ENCODE results near the gene NUB1.

The NUB1 gene

GRCh38 chr7:151345576-151346469 lies 4.2 kb downstream of the NUB1 start:
- Histone ChIP-seq H3K36me3 (peaks cover 27 to 44% (median 39%) of the 10 kb centered on the region in 3 donors), H3K27me3 (no peaks in the 10 kb centered on the region), H3K9me3 (no peaks in the 10 kb centered on the region), H3K4me1 (peaks cover 0 to 32% (median 19%) of the 10 kb centered on the region in 4 donors), H3K4me3 (no peak overlapping the region), H3K27ac (no peak overlapping the region)
- TF ChIP-seq CTCF (IDR thresholded peaks at IDR 0.05), result no peak
- intact Hi-C loops (cut with DNase I; ENCODE audit: low total_unique reads), result loop anchor here (5.0 kb wide), 1 partner anchor 34 kb away; no protein-coding TSS in a partner anchor
- no peak for DNase-seq

GRCh38 chr7:151346470-151346769 lies 4.8 kb downstream of the NUB1 start:
- Histone ChIP-seq H3K4me3 (no peak overlapping the region), H3K9me3 (no peaks in the 10 kb centered on the region), H3K27ac (no peak overlapping the region), H3K36me3 (peaks cover 33 to 50% (median 45%) of the 10 kb centered on the region in 3 donors), H3K27me3 (no peaks in the 10 kb centered on the region), H3K4me1 (peaks cover 0 to 27% (median 16%) of the 10 kb centered on the region in 4 donors)
- intact Hi-C loops (cut with DNase I; ENCODE audit: low total_unique reads), result loop anchor here (5.0 kb wide), 1 partner anchor 34 kb away; no protein-coding TSS in a partner anchor
- TF ChIP-seq CTCF (IDR thresholded peaks at IDR 0.05), result no peak
- no peak for DNase-seq

- Histone ChIP-seq H3K4me1 (peaks cover 0 to 27% (median 16%) of the 10 kb centered on the region in 4 donors), H3K9me3 (no peaks in the 10 kb centered on the region), H3K27ac (no peak overlapping the region), H3K27me3 (no peaks in the 10 kb centered on the region), H3K36me3 (peaks cover 41 to 58% (median 53%) of the 10 kb centered on the region in 3 donors), H3K4me3 (no peak overlapping the region)
- TF ChIP-seq CTCF (IDR thresholded peaks at IDR 0.05), result no peak
- no peak for DNase-seq
- intact Hi-C loops (cut with DNase I; ENCODE audit: low total_unique reads), result loop anchor here (5.0 kb wide), 1 partner anchor 35 kb away; no protein-coding TSS in a partner anchor
Observed at GRCh38 chr7:151347200-151347599, 5.6 kb downstream of the NUB1 start.

- TF ChIP-seq CTCF (IDR thresholded peaks at IDR 0.05), result no peak
- peaks cover 56 to 75% (median 71%) of the 10 kb centered on the region in 3 donors for H3K36me3 ChIP-seq
- H3K27ac ChIP-seq, result no peak overlapping the region
- peaks cover 0 to 12% (median 4%) of the 10 kb centered on the region in 4 donors for H3K4me1 ChIP-seq
- DNase-seq, result no peak
- intact Hi-C loops (cut with DNase I; ENCODE audit: low total_unique reads), result loop anchor here (5.0 kb wide), 1 partner anchor 37 kb away; no protein-coding TSS in a partner anchor
- H3K27me3 ChIP-seq, result no peaks in the 10 kb centered on the region
- no peaks in the 10 kb centered on the region for H3K9me3 ChIP-seq
- no peak overlapping the region for H3K4me3 ChIP-seq
Observed at GRCh38 chr7:151348970-151349369, 7.4 kb downstream of the NUB1 start.

GRCh38 chr7:151349507-151349853 lies 7.9 kb downstream of the NUB1 start:
- DNase-seq, result no peak
- intact Hi-C loops (cut with DNase I; ENCODE audit: low total_unique reads), result loop anchor here (5.0 kb wide), 1 partner anchor 37 kb away; no protein-coding TSS in a partner anchor
- no peak for TF ChIP-seq CTCF (IDR thresholded peaks at IDR 0.05)

More at GRCh38 chr7:151349507-151349853, 7.9 kb downstream of the NUB1 start:
- Histone ChIP-seq H3K4me3 (no peak overlapping the region), H3K4me1 (peaks cover 0 to 12% (median 4%) of the 10 kb centered on the region in 4 donors), H3K27ac (no peak overlapping the region), H3K27me3 (no peaks in the 10 kb centered on the region), H3K36me3 (peaks cover 58 to 80% (median 76%) of the 10 kb centered on the region in 3 donors), H3K9me3 (no peaks in the 10 kb centered on the region)

All from tibial artery (tissue), 4 donors.